GM19193 (cell line): ENCODE data around the gene SLC22A5.

Experiments used
- POLR2A ChIP-seq: IDR thresholded peaks from 4 replicates; pipeline ENCODE4 v1.6.1; 2011; ENCODE audit not compliant: insufficient read depth, insufficient read length; ENCODE audit errors: extremely low read depth

SLC22A5 gene

DNA sequence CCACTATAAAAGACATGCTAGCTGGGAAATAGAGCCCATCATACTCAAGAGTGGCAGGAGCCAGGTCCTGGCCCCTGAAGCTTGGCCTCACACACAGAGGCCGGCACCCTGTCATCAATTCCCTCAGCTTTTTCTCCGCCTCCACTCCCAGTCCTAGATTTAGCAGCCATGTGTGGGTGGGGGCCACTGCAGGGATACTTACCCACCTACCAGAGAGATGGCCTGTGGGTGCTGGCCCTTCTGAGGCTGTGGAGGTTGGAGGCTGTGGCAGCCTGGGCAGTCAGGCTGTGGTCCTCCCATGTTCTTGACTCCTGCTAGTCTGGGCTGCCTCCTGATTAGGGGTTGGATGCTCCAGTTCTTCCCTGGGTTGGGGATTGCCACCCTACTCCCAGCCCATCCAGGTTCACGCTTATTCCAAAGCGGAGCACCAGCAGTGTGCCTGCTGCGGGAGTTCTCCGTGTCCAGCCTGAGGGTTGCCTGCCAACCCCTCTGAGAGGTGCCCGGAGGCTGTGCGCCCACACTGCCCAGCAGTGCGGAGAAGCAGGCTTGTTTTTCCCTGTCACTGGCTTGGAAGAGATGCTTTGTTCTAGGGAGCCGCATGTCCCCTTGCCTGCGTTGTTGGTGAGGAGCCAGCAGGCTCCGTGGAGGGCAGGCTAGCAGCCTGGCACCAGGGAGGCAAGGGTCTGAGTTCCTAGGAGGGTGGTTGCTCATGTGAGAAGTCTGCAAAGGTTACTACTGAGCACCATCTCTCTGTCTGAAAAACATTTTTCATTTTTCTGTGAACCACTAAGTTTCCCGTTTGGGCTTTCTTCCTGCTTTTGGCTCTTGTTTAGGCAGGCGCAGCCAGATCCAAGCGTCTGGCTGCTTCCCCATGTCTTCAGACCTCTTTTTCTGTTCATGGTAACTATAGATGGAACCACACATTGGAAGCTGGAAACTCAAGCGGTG is 7.5 kb downstream of the SLC22A5 start:
- no peak for TF ChIP-seq POLR2A

DNA sequence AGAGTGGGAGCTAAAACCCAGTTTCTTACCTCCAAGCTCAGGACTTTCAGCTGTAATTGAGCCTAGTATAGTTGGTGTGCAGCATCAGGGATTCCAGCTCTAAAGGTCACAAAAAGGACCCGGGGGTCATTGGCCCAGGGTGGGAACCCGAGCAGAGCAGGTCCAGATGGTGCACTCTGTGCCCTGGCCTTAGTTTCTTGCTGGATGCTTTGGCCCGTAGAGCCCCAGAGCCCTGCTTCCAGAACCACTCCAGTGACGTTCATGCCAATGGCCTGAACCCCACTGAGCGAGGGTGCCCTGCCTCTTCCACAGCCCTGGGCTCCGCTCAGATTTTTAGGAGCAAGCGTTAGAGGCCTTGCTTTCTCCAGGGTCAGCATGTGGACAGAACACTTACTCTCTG is 8.2 kb downstream of the SLC22A5 start:
- no peak for TF ChIP-seq POLR2A

DNA sequence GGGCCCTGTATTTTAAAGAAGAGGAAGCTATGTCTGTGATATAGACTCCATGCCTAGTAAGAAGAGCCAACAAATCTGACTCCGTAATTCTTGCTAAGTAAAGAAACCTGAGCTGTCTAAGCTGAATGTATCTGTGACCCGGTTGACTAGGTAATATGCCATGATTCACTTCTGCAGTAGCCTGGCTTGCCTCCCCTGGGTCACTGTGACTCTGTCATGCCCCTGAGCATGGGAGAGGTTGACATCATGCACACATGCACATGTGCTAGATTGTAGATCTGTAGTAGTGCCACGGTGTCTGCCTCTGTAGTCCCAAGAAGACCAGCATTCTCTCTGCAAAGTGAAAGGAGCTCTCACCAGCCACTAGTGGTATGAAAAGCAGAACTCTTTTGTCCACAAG is 9.1 kb downstream of the SLC22A5 start:
- TF ChIP-seq POLR2A = no peak

DNA sequence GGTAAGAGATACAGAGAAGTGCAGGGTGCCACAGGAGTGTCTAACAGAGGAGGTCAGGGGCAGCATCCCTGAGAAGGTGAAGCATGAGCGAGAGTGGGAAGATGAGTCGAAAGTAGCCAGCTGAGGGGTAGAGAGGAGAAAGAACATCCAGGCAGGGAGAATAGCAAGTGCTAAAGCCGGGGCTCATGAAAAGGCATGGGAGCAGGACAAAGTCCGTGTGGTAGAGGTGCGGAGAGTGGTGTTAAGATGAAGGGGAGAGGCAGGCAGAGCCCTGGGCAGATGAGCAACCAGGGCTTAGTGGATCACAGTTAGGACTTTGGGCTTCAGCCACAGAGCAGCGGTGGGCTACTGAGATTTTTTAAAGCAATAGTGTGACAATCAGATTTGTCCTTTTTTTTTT is 10.5 kb downstream of the SLC22A5 start:
- TF ChIP-seq POLR2A = no peak

- TF ChIP-seq POLR2A = no peak
These were observed 11.2 kb downstream of the SLC22A5 start for GRCh38 chr5:132380741-132381140.

DNA sequence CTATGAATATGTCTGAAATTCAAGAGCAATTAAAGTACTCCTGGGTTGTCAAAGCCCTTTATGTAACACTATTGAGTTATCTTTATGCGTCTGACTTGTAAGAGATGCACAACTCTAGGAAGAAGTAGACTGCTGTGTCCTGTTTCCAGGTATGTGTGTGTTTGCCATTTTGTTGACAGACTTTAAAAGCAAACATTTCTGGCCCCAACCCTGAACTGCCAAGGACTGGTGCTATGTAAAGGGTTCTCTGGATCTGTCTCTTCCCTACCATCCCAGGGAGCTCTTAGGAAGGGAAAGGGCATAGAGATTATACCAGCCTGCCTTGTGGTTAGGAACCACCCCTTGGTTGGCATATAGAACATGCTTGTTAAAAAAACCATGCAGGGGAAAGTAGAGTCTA is 12.1 kb downstream of the SLC22A5 start:
- no peak for TF ChIP-seq POLR2A

- TF ChIP-seq POLR2A = no peak
These were observed 13.8 kb downstream of the SLC22A5 start for GRCh38 chr5:132383261-132383660.

GRCh38 chr5:132383984-132384383 is 14.5 kb downstream of the SLC22A5 start:
- no peak for TF ChIP-seq POLR2A

GRCh38 chr5:132384506-132385050 is 15.1 kb downstream of the SLC22A5 start:
- TF ChIP-seq POLR2A = no peak

- TF ChIP-seq POLR2A = no peak
These were observed 16.0 kb downstream of the SLC22A5 start for GRCh38 chr5:132385326-132386105.

DNA sequence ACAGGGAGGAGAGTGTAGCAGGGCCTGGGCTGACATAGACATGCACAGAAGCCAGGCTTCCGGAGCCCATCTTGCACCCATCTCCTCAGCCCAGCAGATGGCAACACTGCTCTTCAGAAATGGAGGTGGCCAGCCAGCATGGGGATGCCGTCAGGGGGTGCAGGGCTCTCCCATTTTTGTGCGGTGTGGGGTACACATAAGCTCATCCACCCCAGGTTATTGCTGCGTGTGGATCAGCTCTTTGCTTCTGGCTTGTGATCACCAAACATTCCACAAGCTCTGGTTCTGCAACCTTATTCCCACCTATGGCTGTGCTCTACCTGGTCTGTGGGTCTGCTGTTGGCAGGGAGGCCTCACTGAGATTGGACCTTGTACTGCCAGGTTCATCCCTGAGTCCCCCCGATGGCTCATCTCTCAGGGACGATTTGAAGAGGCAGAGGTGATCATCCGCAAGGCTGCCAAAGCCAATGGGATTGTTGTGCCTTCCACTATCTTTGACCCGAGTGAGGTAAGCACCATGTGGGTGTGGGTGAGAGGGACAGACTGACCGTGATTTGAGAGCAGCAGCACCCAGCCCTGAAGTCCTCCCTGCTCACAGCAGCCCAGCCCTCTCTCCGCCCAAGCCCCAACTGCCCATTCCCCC is 17.3 kb downstream of the SLC22A5 start:
- TF ChIP-seq POLR2A = no peak

DNA sequence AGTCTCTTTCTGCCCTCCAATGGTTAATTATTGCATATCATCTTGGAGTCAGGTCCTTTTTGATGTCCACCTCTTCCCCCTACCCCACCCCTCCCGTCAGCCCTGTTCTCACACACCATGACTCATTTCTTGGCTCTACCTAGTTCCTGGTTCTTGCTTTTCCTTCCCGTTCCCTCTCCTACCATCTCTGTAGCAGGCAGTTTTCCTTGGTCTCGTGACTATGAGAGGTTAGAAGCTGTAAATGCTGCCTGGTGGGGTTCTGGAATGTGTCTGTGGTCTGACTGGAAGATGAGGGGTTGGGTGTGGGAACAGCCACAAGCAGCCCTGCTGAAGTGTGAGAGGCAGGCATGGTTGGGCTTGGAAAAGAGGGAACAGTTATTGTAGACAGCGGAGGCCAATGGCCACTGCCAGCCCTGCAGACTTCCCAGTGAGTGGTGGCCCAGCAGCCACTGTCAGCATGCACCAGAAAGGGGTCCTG is 18.2 kb downstream of the SLC22A5 start:
- no peak for TF ChIP-seq POLR2A

- TF ChIP-seq POLR2A = no peak
These were observed 18.9 kb downstream of the SLC22A5 start for GRCh38 chr5:132388244-132389050.

DNA sequence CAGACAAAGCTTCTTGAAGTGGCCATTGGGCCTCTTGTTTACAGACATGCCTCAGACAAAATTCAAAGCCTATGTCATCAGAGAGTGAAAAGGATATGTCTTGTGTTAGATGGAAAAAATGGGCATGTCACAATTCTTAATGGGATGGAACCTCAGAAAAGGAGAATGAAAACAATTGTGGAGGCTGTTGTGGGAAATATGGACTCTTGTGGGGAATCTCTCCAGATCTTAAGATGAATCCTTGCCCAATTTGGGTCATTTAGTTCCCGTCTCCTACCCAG is 19.5 kb downstream of the SLC22A5 start:
- no peak for TF ChIP-seq POLR2A
